SK-N-DZ (cell line): ENCODE measurements around the gene ITGA1.
"Not testable (repeated sequence)": the region's sequence is repeated elsewhere in the genome, so short reads cannot be mapped to it uniquely, and the experiment has no call there.

Experiments used
- DNase-seq: peaks from one replicate; pipeline ENCODE4 v3.0.0-alpha.2; 2015; ENCODE audit warnings: low spot score

ITGA1 gene

DNA sequence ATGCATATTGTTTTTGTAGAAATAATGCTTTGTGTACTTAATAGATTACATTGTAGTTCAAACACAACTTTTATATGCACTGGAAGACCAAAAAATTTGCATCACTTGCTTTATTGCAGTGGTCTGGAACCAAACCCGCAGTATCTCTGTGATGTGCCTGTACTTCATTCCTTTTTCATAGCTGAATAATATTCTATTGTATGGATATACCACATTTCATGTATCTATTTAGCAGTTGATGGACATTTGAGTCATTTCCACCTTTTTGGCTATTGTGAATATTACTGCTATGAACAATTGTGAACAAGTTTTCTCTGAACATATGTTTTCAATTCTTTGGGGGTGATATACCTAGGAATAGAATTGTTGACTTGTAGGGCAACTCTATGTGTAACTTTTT is 40.1 kb downstream of the ITGA1 start:
- no peak for DNase-seq

DNA sequence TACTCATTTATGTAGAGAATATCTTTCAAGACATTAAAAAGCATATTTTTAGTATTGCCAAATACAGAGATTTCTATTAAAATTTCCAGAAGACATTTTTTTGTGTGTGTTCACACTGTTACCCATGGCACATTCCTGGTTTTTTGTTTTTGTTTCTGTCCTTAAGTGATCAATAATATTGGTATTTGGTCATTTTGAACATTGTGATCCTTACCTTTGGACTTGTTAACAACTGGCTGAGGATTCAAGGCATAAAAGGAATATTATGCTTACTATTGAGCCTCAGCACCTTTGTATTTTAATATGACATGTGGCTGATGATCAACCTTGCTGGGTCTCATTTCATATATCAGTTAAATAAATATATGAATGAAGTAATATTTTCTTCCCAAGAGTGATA is 41.9 kb downstream of the ITGA1 start:
- no peak for DNase-seq

DNA sequence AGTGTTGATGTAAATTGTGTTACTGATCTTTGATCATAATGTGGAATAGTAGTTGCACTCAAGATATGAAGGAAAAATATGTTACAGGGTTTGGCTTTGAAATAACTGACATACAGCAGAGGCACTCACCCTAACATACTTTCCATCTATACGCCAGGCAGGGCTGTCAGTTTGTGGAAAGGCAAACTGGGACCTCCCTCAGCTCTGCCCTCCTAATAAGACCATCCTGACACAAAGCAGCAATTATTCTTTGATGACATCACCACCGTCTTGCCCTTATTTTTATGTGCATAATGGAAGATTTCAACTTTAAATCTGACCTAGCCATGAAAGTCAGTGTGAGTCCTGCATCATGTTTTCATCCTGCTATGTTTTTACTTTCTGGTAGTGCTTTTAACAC is 42.9 kb downstream of the ITGA1 start:
- no peak for DNase-seq

DNA sequence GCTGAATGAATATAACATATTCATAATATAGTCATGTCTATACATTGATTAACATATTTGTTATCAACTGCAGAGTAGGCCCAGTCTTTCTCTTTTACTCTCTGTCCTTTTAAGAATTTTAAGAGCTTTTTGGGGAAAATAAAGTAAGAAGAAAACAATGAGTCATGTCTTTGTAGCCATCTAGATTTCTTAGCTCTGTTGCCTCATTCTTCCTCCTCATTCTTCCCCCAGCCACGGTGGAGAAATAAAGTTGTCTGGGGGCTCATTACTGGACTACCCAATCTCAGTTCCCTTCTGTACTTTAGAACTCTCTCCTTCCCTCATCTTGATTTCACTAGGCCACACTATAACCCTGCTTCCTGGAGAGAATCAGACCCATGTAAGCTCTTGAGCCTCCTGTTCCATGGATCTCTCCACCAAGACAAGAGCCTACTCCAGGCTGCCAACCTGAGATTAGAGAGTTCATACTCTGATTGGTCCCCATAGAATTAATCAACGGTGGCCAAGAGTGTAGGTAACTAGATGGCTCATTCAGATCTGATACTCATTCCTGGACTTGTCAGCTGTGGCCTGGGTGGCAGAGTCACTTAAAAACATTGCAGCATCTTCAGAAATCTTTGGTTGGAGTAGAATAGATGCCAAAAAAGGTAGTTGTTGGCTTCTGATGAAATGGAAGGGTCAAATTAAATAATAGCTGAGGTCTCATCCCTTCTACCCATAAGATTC is 44.2 kb downstream of the ITGA1 start:
- no peak for DNase-seq

DNA sequence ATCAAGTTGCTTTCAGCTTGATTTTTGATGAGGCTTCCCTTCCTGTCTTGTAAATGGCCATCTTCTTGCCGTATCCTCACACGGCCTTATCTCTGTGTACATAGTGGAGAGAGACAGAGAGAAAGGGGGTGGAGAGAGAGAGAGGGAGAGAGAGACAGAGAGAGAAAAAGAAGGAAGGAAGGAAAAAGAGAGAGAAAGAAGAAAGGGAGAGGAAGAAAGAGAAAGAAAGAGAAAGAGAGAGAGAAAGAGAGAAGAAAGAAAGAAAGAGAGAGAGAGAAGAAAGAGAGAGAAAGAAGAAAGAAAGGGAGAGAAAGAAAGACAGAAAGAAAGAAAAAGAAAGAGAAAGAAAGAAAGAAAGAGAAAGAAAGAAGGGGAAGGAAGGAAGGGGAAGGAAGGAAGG is 46.6 kb downstream of the ITGA1 start:
- no peak for DNase-seq

DNA sequence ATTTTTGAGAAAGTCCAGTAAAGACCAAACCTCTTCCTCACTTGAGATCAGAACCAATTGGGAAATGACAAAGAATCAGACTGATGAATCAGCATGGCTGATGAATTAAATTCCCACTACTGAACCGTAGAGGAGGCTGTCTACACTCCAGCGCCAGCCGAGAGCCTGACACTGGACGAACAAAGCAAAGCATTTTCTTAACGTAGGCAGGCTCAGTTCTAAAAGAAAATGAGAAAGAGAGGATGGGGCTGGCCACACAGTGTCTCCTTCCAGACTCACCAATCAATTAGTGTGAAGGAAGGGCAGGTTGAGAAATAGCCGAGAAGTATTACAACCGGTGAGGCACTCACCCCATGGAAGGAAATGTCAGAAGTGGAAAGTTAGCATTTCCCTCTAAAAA is 49.4 kb downstream of the ITGA1 start:
- no peak for DNase-seq

DNA sequence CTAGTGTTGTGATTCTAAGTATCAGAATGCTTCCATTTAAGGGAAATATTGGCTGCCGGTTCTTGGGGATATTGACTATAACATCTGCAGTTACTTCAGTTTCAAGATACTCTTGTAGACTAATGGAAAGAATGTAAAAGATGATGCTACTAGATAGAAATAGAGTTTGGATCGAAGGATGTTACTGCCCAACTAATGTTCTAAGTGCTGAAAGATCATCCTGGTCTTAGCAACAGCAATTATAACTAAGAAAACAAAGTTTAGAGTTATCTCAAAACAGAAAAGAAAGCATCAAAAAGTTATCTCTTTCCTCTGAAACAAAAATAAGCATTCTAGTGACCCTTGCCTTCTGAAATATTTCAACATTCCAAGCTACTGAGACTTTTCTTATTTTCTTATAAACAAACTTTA is 49.9 kb downstream of the ITGA1 start:
- DNase-seq = no peak

DNA sequence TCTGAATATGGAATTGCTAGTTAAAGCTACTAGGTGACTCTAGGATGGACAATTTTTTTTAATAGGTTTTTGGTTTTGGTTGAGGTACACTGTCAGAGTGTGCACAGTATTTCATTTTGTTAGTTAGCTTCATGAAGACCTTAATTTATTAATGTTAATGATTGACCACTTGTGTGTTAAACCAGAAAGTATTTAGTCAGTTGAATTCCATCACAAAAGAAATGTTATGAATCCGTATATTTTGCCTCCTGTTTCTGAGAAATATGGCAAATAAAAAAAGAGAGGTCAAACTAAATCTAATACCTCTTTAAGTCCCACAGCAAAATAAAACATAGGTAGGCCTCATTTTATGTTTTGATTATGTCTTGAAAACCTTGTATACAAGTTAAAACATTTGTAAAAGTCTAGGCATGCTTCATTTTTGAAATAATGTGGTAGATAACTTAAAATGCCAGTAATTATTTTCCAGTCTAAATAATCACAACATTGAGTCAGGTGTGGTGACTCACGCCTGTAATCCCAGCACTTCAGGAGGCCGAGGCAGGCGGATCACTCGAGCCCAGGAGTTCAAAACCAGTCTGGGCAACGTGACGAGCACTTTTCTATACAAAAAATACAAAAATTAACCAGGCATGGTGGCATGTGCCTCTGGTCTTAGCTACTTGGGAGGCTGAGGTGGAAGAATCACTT is 50.8 kb downstream of the ITGA1 start:
- DNase-seq = no peak

DNA sequence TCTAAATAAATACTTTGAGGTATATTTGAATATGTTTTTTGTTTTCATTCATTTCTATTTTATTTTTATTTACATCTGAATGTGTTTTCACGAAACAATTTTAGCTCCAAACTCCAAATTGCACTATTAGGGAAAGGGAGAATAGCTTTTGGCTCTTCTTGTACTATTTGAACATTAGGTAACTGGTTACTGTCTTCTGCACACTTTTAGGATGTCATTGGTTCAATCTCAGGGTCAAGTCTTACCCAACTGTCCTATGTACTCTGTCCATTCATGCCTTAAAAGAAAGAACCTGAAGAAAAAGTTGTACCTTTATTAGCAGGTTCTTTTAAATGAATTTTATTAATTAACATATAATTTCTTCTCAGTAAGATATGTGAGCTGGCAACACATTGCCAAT is 51.6 kb downstream of the ITGA1 start:
- DNase-seq = no peak

DNA sequence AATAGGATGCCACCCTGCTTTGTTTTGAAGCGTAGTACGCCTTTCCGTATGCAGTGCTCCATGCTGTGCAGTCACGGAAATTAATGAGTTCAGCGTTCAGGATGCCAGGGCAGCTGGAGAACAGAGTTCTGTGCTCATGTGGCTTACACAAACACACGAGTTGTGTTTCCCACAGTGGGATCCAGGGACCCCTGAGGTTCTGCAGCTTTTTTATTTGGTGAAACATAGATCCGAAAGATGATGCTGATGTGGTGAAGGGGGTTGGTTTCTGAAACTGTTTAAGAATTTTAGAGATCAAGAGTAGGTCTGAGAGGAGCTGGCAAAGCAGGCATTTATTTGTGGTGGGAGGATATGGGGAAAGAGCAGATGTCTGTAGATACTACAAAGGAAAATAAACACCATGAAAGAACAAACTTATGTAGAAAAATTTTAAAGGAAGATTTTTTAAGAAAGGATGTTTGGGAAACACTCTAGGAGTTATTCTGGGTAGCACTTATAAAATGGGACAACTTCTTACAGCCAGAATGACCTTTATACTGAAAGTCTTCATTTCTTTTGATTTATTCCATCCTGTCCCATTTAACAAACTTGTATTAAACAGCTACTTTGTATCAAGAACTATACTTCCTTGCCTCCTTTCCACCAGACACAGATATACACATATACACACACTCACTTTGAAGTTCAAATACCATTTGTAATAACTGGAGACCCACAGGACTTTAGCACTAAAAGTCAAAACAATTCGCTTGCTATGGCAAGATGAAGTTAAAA is 52.7 kb downstream of the ITGA1 start:
- DNase-seq = no peak

DNA sequence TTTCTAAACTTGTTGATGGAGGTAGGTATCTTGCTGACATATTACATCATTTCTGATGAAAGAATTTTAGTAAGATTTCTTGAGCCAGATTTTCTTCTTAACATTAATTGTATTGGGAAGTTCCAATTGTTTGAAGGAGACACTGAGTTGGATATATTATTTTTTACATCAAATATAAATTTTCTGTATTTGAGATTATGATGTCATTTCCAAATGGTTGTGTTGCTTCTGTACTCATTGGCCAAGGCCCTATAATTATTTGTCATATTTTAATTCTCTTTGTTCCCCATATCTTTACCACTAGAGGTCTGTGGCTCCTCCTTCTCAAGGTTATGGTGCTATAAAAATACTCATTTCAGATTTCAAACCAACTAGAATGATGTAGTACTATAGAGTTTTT is 53.4 kb downstream of the ITGA1 start:
- no peak for DNase-seq

DNA sequence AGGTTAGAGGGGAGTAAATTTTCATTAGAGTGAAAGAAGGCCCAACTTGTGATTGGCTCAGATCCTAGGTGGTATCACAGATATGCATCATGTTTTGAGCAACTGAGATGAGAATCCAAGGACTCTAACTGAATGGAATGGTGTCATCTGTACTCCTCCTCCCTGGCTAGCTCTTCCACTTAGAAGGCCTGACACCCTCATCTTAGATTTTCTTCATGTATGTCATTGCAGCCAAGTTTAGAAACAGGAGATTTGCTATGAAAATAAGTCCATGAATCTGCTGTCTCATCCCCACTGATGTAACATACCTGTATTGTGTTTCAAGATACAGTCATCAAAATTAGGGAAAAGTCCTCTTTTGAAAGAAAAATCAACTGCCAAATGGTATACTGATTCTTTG is 54.4 kb downstream of the ITGA1 start:
- DNase-seq = no peak

DNA sequence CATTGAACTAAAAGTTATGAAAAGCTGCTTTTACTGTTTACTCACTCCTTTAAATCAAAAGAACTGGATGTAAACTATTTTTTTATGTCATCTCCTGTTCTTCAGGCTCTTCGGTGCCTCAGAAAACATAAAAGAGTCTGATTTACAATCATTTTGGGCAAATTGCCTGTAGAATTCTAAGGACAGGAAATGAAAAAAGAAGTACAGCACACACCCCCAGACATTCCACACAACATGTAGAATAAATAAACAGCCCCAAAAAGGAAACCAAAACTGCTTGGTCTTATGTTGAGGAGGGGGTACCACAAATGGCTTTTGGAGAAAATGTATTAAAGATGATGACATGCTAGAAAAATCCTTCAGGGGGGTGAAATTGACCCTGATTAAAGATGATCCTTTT is 57.2 kb downstream of the ITGA1 start:
- DNase-seq = no peak

DNA sequence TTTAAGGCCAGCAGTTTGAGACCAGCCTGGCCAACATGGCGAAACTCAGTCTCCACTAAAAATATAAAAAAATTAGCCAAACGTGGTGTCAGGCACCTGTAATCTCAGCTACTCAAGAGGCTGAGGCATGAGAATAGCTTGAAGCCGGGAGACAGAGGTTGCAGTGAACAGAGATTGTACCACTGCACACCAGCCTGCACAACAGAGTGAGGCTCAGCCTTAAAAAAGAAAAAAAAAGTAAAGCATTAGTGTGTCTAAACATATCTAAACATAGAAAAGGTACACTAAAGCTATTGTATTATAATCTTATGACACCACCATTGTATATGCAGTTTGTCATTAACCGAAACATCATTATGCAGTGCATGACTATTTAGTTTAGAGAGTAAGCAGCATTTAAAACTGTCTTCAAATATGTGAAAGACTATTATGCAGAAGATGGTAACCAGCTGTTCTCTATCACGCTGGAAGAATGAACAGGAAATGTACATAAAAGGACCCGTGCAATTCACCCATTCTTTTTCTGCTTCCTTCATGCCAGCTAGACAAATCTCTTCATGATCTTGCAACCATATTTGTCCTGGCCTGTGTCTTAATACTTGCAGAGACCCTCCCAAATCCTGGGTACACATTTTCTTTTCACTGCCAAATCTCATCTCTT is 58.6 kb downstream of the ITGA1 start:
- DNase-seq = no peak

DNA sequence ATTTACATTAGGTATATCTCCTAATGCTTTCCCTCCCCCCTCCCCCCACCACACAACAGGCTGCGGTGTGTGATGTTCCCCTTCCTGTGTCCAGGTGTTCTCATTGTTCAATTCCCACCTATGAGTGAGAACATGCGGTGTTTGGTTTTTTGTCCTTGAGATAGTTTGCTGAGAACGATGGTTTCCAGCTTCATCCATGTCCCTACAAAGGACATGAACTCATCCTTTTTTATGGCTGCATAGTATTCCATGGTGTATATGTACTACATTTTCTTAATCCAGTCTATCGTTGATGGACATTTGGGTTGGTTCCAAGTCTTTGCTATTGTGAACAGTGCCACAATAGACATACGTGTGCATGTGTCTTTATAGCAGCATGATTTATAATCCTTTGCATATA is 61.0 kb downstream of the ITGA1 start:
- DNase-seq = not testable (repeated sequence)

DNA sequence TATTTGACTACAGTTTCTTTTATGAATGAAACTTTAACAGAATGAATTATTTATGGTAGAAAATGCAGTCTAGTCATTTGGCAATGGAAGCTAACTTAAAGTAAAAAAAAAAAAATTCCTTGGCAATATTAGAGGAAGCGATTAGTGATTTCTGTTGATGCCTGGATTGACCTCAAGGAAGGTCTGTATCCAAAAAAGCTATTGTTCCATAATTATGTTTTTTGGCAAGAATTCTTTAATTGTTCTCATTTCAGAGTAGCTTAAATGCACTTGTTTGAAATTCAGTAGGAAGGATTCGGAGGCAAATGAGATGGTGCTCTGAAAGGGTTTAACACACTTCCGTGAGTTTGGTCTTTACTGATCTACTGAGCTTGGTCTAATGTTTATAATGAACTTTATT is 61.8 kb downstream of the ITGA1 start:
- no peak for DNase-seq

DNA sequence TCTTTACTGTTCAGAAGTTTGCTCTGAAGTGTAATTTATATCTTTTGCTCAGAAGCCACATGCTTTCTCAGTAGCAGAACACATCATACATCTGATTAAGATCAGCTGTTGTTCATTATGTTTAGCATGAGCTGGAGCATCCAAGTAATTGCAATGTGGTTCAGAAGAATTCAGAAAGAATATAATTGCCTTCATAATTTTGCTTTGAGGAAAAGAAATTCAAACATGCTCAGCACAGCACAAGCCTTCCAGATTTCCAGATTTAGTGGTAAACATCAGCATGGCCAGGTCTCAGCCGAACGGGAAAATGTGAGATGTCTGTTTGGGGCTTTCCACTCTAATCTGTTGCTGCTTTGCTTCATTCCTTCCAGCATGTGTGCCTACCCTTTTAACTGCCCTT is 65.9 kb downstream of the ITGA1 start:
- peak; percentile 40 for DNase-seq

DNA sequence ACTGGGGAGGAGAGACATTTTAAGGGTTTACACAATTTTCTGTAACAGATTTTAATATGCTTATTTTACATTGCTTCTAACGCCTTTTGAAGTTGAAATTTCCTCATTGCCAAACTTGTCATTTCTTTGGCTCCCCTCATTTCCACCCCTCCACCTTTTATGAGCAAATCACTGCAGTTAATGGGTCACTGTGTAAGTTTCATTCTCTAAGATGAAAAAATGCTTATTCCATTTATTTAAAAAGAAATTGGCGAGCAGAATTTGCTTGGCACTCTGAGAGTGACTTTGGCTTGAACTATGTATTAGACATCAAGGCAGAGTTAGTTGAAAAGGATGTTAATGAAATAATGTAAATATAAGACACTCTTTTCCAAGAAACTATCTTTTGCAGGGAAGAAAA is 66.6 kb downstream of the ITGA1 start:
- DNase-seq = no peak

DNA sequence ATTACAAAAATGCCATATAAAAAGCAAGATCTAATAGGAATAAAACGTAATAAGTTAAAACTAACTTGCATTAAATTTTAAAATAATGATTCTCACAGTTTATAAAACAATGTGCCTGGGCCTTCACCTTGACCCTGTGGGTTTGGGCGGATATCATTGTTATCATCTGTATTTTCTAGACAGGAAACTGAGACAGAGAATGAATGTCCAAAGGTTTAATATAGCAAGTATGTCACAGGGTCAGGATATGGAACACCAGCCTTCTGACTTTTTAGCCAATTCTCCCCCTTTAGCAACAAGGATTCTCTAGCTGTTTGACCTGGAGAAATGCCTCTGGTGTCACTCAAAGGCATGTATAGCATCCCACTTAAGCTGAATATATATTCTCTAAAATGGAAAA is 67.2 kb downstream of the ITGA1 start:
- DNase-seq = no peak

DNA sequence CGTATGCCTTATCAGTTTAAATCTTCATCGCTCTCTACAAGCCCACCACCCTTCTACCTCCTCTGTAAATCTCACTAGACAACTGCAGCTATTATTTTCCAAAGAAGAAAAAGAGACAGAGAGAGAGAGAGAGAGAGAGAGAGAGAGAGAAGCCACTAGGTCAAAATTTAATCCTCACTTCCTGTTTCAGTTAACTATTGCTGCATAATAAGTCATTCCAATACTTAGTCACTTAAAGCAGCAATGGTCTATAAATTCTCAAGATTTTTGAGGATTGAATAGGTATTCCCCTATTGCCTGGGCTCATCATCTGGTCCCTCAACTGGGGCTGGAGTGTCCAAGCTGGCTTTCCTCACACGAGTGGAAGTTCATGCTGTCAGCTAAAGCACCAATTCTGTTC is 68.8 kb downstream of the ITGA1 start:
- DNase-seq = no peak

DNA sequence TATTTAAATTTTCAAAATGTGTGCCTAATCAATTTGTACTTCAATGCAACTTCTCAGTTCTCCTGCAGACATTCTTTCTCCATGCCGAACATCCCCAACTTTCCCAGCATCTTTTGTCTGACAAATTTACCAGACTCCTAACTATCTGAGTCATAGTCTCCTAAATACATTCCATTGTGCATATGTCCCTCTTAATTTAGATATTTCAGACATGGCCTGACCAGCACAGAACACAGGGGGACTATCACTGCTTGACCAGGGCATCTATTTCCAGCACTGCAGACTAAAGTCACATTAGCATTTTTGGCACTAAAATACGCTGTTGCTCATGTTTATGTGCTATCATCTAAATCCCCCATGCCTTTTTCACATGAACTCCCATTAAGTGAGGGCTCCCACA is 71.9 kb downstream of the ITGA1 start:
- DNase-seq = no peak

DNA sequence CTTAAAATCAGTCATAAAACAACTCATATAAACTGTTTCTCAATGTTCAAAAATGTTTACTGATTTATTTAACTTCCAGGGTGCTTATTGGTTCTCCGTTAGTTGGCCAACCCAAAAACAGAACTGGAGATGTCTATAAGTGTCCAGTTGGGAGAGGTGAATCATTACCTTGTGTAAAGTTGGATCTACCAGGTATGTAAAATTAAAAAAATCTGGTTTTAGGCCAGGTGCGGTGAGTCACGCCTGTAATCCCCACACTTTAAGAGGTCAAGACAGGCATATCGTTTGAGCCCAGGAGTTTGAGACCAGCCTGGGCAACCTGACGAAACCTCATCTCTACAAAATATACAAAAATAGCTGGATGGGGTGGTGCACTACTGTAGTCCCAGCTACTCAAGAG is 73.7 kb downstream of the ITGA1 start:
- DNase-seq = no peak
